KG1 (cell line): Measurements from ENCODE around the gene TPD52L1.
A peak's percentile ranks its signal among the peaks of the same experiment; 100 is the strongest.

ENCODE experiments used
- DNase-seq: peaks from one replicate; lab custom pipeline; 2025; lab: John Stamatoyannopoulos, UW

TPD52L1 gene

GRCh38 chr6:125245523-125246264, 92.1 kb downstream of the TPD52L1 start:
- DNase-seq = no peak

- no peak for DNase-seq
Measured at GRCh38 chr6:125246566-125246965, 93.0 kb downstream of the TPD52L1 start.

- no peak for DNase-seq
Measured at GRCh38 chr6:125248136-125248535, 94.6 kb downstream of the TPD52L1 start.

DNA sequence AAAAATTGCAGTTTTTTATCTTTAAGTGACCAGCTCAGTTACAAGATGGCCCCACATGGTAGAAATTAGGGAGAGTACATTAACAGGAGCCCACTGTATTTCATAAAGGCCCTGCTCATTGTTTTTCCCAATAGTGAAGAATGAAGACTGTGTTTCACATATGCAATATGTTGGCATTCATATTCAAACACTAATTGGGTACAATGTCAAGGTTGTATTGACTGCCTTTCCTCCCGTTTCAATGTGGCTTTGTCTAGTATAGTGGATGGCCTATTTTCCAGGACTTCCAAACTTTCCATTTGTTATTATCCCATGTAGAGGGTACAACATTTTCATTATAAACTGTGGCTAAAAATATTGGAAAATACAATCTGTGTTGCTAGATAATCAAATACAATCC, 96.9 kb downstream of the TPD52L1 start:
- no peak for DNase-seq

DNA sequence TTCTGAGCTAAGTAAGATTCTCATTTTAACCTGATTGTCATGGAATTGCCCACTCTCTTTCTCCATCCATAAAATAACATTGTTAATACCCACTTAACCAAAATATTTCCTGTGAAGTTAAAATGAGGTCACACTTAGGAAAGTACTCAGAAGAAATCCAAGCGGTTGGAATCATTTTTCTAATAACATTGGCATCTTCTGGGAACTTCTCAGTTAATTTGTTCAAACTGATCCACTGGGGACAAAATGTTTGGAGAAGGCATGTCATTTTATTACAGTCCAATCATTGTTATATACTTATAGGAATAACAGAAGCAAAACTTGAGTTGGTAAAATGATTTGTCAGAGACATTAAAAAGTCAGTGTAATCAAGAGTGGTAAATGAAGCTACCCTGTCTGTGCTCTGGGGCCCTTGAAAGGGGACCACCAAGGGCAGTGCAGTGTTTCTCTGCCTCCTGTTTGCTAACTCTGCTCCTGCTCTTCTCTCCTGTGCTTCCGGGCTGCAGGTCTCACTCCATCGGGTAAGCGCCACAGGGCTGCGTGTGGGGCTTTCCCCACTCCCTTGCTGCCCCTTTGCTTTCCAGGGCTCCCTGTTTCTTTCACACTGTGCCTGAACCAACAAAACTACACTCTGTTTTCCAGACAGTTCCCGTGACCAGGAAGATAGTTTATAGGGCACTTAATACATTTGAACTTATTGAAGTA, 98.1 kb downstream of the TPD52L1 start:
- DNase-seq = no peak

DNA sequence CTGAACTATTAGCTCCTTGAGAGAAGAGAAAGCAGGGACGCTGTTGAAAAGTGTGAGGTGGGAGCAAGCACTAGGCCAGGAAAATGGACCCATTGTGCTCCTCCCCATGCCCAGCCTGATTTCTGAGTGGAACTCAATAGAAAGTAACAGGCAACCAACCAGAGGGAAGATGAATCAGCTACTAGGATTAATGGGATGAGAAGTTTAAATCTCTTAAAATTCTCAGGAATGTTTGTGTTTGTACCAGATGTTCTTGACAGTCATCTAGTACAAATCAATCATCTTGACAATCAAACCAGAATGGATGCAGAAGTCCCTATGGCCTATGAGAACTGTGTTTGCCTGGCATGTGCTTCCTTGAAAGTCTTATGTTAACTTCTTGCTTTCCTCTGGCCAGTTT, 99.3 kb downstream of the TPD52L1 start:
- DNase-seq = no peak

DNA sequence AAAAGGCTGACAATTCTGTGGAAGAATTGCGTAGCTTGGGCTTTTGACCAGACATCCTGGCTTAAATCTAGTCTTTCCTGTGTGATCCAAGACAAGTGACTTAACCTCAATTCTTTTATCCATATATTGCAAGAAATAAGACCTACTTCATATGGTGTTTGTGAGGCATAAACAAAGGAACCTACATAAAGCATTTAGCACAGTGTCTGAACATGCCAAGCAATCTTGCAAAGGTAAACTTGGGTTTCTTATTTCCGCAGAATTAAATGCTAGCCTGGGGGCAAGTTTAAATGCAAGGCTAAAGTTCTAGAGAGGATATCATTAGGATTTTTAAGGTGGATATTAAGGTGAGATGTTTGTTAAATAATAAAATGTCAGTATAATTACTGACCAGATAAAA, 100.3 kb downstream of the TPD52L1 start:
- DNase-seq = no peak

DNA sequence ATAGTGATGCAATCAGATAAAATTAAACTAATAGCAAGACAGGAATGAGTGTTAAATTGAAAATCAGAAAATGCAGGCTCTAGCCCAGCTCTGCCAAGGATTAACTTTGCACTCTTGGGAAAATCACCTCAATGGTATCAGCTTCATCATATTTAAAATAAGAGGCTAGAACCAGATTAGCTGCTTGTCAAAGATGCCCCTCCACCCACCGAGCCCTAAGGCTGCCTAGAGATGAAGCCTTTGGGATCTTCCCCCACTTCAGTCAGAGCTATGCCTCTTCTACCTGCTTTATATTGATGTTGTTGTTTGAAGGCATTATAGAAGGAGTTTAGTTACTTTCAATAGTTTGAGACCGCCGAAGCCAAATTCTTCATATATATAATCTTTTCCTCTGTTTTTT, 100.7 kb downstream of the TPD52L1 start:
- DNase-seq = no peak

- DNase-seq = no peak
Measured at GRCh38 chr6:125255201-125255600, 101.6 kb downstream of the TPD52L1 start.

- no peak for DNase-seq
Measured at GRCh38 chr6:125257351-125257750, 103.8 kb downstream of the TPD52L1 start.

DNA sequence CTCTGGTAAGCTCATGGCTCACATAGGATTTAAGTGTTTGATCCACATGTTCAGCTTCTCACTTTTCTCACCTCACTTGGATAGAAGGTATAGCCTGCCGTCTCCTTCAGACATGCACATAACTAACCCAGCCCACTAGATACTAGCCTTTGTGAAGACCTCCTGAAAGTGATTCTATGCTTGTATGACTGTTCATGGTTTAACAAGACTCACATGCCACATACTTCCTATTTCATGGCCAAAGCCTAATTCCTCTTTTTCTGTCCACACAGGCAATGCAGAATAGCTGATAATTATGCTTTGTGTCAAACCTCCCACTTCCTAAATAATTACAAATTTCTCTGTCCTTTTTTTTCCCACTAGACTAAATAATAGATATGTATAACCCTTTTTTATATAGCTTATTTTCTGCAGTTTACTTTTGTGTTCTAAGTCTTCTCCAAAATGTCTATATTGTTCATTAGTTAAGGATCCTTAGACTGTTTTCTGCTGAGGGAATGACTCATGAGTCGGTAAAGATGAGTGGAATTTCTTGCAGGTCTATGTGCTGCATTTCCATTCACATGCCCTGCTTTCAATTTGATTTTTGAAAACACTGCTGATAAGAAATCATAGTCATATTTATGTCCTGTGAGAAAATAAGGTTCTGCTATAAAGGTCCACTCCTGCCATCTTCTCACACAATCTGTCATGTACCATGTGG, 105.2 kb downstream of the TPD52L1 start:
- peak; percentile 16 for DNase-seq

DNA sequence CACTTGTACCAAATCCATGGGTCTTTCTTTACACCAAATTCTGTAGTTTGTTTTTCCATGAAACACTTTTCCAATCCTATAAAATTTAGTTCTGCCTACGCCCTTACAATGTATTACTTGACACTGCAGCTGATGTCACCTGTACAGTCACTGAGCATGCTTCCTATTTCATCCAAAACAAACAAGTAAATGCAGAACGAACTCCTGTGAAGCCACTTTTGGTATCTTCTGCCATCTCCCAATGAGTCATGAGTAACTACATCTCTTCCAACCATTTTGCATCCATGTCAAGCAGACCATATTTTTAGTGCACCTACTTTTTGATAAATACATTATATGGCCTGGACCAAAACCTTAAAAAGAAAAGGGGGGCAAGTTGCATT, 105.8 kb downstream of the TPD52L1 start:
- no peak for DNase-seq

DNA sequence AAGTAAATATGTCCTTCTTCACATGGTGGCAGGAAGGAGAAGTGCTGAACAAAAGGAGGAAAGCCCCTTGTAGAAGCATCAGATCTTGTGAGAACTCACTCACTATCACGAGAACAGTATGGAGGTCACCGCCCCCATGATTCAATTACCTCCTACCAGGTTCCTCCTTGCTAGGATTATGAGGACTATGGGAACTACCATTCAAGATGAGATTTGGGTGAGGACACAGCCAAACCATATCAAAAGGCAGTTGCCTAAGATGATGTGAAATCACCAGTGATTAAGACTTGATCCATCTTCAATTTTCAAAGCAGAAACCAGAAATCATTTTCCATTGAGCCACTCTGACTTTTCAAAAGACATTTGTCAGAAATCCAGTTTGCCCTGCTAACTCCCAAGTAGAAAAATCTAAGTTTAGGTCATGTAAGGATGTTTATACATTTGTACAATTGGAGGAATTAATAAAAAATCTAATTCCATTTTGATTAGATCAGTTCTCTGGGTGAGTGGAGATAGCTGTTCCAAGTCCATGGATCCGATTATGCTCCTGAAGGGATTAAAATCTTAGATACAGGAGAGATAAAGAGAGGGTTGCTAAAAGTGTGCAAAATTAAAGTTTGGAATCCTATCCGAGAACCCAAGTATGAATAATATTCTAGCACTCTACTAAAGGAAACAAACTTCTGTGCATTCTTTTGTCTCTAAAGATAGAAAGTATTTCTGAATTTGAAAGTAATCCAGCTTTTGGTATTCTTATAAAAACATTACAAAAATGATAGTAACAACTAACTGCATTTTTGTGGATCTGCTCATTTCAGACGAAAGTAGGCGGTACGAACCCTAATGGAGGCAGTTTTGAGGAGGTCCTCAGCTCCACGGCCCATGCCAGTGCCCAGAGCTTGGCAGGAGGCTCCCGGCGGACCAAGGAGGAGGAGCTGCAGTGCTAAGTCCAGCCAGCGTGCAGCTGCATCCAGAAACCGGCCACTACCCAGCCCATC, 108.7 kb downstream of the TPD52L1 start:
- DNase-seq = no peak

DNA sequence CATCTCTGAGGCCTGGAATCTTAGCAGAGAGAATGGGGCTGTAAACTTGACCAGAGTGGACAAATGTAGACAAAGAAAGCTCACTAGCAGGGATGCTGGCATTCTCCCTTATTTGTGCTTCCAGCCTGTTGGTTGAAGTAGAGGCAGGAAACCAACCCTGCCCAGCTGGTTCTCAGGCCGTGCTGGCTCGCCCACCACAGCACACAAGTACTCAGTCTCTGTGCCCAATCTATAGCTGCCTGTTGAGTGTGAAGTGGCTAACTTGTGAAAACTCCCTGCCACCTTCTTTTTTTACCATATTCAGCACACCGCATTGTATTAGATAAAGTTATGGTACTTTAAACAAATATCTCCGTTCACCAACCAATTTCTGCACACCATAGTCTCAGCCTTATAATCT, 110.9 kb downstream of the TPD52L1 start:
- no peak for DNase-seq

- DNase-seq = no peak
Measured at GRCh38 chr6:125267806-125268523, 114.4 kb downstream of the TPD52L1 start.

GRCh38 chr6:125268765-125269164, 115.2 kb downstream of the TPD52L1 start:
- DNase-seq = no peak

DNA sequence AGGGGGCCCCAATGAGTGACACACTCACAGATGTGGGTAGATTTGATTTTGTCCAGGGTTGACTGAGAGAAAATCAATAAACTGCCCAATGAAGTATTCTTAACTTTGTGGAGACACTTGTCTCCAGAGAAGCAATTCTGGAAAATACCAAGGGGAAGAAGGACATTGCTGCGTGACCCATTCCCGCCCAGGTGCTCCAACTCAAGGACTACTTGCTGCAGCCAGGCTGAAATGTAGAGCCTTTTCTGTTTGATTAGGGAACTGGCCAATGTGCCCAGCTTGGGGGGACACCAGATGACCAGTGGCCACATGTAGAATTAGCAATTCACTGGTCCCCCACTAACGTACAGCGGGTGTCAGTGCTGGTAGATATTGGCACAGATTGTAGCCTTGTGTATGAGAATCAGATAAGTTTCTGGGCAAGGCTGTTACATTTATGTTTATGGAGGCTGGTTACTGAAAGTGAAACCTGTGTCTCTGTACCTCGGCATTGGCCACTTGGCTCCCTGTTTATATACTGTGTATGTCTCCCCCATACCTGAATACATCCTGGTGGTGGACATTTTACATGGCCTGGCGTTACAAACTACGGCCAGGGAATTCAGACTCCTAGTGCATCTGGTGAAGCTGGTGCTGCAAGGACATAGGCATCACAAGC, 115.9 kb downstream of the TPD52L1 start:
- DNase-seq = no peak

- DNase-seq = no peak
Measured at GRCh38 chr6:125270380-125270779, 116.8 kb downstream of the TPD52L1 start.

DNA sequence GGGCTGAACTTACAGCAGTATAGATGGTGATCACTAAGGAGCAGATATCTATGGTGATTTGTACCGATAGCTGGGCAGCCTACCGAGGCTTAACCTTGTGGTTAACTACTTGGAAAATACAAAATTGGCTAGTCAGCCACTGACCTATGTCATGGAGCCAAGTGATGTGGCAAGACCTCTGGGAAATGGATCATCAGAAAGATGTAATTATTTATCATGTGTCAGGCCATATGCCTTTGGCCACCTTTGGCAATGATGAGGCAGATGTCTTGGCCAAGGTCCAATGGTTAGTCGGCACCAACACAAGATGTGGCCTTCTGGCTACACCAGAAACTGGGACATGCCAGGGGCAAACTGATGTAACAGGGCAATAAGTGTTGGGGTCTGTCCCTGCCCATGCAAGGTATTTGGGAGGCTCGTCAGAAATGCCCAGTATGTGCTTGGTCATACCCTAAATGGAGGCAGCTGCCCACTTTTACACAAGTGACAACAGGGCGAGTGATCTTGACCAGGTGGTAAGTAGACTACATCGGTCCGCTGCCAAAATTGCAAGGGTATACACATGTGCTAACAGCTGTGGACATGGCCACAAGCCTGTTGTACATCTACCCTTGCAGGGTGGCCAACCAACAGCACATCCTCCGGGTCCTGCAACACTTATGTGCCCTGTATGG, 118.0 kb downstream of the TPD52L1 start:
- no peak for DNase-seq

- DNase-seq = no peak
Measured at GRCh38 chr6:125273251-125273650, 119.7 kb downstream of the TPD52L1 start.
